Transverse colon (tissue), 4 donors: ENCODE results near the gene TPPP2. TPM values are rescaled to one million over a fixed set of nuclear protein-coding genes. Genes with fewer than 3 reads are reported as not detected.

Source experiments
- DNase-seq: peaks from one replicate; pipeline ENCODE4 v3.0.0-alpha.2; 2019
- H3K27ac ChIP-seq, 4 donors: fragments of 200-600 bp; sonication (generic); 2 replicates each; pipeline ENCODE4 v1.5.1; 2016 to 2018; ENCODE audit warnings: inconsistent platforms in 4 of 4
- H3K27me3 ChIP-seq: fragments of 200-600 bp; sonication (generic); 2 replicates; pipeline ENCODE4 v1.5.1; 2017; ENCODE audit warnings: inconsistent platforms
- H3K36me3 ChIP-seq, 4 donors: fragments of 200-600 bp; sonication (generic); 2 replicates each; pipeline ENCODE4 v1.5.1; 2017 to 2019; ENCODE audit warnings: inconsistent platforms in 4 of 4
- H3K4me1 ChIP-seq, 4 donors: fragments of 200-600 bp; sonication (generic); 2 replicates each; pipeline ENCODE4 v1.5.1; 2017 to 2020; ENCODE audit warnings: inconsistent platforms in 4 of 4
- H3K4me3 ChIP-seq, 4 donors: fragments of 200-600 bp; sonication (generic); 1 replicate in 1 of 4; 2 replicates in 3 of 4; pipeline versions ENCODE4 v1.5.1 to v1.6.1; 2017 to 2019; ENCODE audit warnings: inconsistent platforms in 4 of 4
- H3K9me3 ChIP-seq, 2 donors: fragments of 200-600 bp; sonication (generic); 2 replicates each; pipeline ENCODE4 v1.5.1; 2017 to 2019; ENCODE audit warnings: inconsistent platforms in 2 of 2
- EP300 ChIP-seq: sonication (generic); formaldehyde crosslinking; IDR thresholded peaks from one replicate; pipeline ENCODE4 v1.6.1; 2017; ENCODE audit warnings: antibody characterized with exemption, low read depth
- POLR2A ChIP-seq: fragments of 450-650 bp; IDR thresholded peaks from one replicate; pipeline ENCODE4 v1.6.1; 2016; ENCODE audit warnings: antibody characterized with exemption, mild to moderate bottlenecking, moderate library complexity
- POLR2AphosphoS5 ChIP-seq, 3 donors: sonication (generic); formaldehyde crosslinking; IDR thresholded peaks; one replicate each; pipeline ENCODE4 v1.6.1; 2016; ENCODE audit warnings: antibody characterized with exemption in 3 of 3
- WGBS, 2 donors: methylation state at CpG; one replicate each; pipeline ENCODE4 v1.1.5; 2018; ENCODE audit warnings: low coverage in 1 of 2; 5-methylcytosine and 5-hydroxymethylcytosine counted together
- in situ Hi-C, 4 donors: fragments of 200-750 bp; cut with MboI; loops; one replicate each; pipeline versions ENCODE4 v1.15.0 to v1.15.1; 2017; ENCODE audit warnings: low sequenced_read_pairs in 3 of 4, low pct_ligation_motif_present in 1 of 4, low pct_unique_long_range_greater_than_20kb in 1 of 4
- intact Hi-C: fragments of 100-400 bp; cut with DNase I; formaldehyde crosslinking; loops from one replicate; pipeline ENCODE4 v1.15.1; 2023; ENCODE audit warnings: low total_unique reads
- total RNA-seq, 4 donors: library from RNA; depleted of rRNA; stranded (reverse); fragments of >200 nt; gene quantifications; one replicate each; pipeline ENCODE4 v1.1.0, GENCODE V29; 2016
- TF ChIP-seq, protein P1 (sequence below), 5 experiments: fragments of 200-600 bp in 3 of 5; fragments of 450-650 bp in 2 of 5; sonication (generic) in 3 of 5; IDR thresholded peaks; 1 replicate in 2 of 5; 2 replicates in 3 of 5; pipeline ENCODE4 v1.5.1; 2016 to 2017; ENCODE audit warnings: antibody characterized with exemption in 5 of 5, inconsistent platforms in 3 of 5, mild to moderate bottlenecking in 2 of 5, moderate library complexity in 1 of 5

TPPP2 gene
- total RNA-seq, 4 donors from 2014 or later = not detected

GRCh38 chr14:21025371-21026273, 4.4 kb upstream of the TPPP2 start:
- DNase-seq = peak; percentile 63
- Histone ChIP-seq H3K4me1 (peaks cover 10 to 32% (median 20%) of the 10 kb centered on the region in 4 donors), H3K4me3 (peak overlapping the region; percentile 61 to 90 (median 76)), H3K9me3 (no peaks in the 10 kb centered on the region), H3K27me3 (no peaks in the 10 kb centered on the region), H3K36me3 (peaks cover 0 to 6% (median 0%) of the 10 kb centered on the region in 4 donors), H3K27ac (peak overlapping the region; percentile 84 to 93 (median 91))
- no peak for TF ChIP-seq POLR2A
- TF ChIP-seq POLR2AphosphoS5 (IDR thresholded peaks at IDR 0.05) = no peak
- TF ChIP-seq EP300 = no peak
- TF ChIP-seq, protein P1, sequence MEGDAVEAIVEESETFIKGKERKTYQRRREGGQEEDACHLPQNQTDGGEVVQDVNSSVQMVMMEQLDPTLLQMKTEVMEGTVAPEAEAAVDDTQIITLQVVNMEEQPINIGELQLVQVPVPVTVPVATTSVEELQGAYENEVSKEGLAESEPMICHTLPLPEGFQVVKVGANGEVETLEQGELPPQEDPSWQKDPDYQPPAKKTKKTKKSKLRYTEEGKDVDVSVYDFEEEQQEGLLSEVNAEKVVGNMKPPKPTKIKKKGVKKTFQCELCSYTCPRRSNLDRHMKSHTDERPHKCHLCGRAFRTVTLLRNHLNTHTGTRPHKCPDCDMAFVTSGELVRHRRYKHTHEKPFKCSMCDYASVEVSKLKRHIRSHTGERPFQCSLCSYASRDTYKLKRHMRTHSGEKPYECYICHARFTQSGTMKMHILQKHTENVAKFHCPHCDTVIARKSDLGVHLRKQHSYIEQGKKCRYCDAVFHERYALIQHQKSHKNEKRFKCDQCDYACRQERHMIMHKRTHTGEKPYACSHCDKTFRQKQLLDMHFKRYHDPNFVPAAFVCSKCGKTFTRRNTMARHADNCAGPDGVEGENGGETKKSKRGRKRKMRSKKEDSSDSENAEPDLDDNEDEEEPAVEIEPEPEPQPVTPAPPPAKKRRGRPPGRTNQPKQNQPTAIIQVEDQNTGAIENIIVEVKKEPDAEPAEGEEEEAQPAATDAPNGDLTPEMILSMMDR (IDR thresholded peaks at IDR 0.05) = no peak
- whole genome bisulfite sequencing, 2 donors = 0 to 20% methylated on average over 5 to 36 of the region's 58 CpGs
- intact Hi-C loops = no loop called here
- in situ Hi-C loops = no loop called here

GRCh38 chr14:21026274-21026987, 3.6 kb upstream of the TPPP2 start:
- in situ Hi-C loops = no loop called here

DNA sequence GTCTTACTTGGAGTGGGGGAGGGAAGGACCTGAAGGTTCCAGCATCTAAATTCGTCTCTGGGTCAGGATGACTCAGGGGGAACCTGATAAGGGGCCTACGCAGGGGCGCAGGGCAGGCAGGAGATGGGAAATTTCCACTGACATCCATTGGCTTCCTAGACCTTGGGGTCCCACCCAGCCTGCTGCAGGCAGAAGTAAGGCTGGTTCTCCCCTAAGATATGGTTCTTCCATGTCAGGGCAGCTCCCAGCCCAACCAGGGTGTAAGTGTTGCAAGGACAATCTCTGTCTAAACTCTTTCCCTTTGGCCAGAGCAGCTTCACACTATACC, 3.1 kb upstream of the TPPP2 start:
- whole genome bisulfite sequencing, 2 donors = 20 to 71% methylated on average over 1 to 3 of the region's 3 CpGs
- in situ Hi-C loops = no loop called here
- H3K4me1 ChIP-seq = peaks cover 10 to 32% (median 20%) of the 10 kb centered on the region in 4 donors
- no peak for TF ChIP-seq POLR2AphosphoS5 (IDR thresholded peaks at IDR 0.05)
- TF ChIP-seq, protein P1 (IDR thresholded peaks at IDR 0.05) = no peak
- no peak for TF ChIP-seq POLR2A
- TF ChIP-seq EP300 = no peak
- intact Hi-C loops = no loop called here
- no peaks in the 10 kb centered on the region for H3K9me3 ChIP-seq
- no peaks in the 10 kb centered on the region for H3K36me3 ChIP-seq
- H3K27me3 ChIP-seq = no peaks in the 10 kb centered on the region
- H3K27ac ChIP-seq = peak overlapping the region; percentile 84 to 93 (median 91)
- H3K4me3 ChIP-seq = no peak overlapping the region
- no peak for DNase-seq

More at GRCh38 chr14:21026274-21026987, 3.6 kb upstream of the TPPP2 start:
- no peaks in the 10 kb centered on the region for H3K9me3 ChIP-seq
- no peak for TF ChIP-seq EP300
- no peak for TF ChIP-seq POLR2A
- TF ChIP-seq, protein P1 (IDR thresholded peaks at IDR 0.05) = no peak
- TF ChIP-seq POLR2AphosphoS5 (IDR thresholded peaks at IDR 0.05) = no peak
- peaks cover 10 to 32% (median 20%) of the 10 kb centered on the region in 4 donors for H3K4me1 ChIP-seq
- intact Hi-C loops = no loop called here
- H3K4me3 ChIP-seq = no peak overlapping the region
- WGBS, 2 donors = 73 to 83% methylated on average over 2 to 5 of the region's 7 CpGs
- H3K27me3 ChIP-seq = no peaks in the 10 kb centered on the region
- peak overlapping the region; percentile 84 to 93 (median 91) for H3K27ac ChIP-seq
- no peak for DNase-seq
- H3K36me3 ChIP-seq = peaks cover 0 to 3% (median 0%) of the 10 kb centered on the region in 4 donors

GRCh38 chr14:21030531-21030930, 514 bp downstream of the TPPP2 start:
- Histone ChIP-seq H3K27me3 (no peaks in the 10 kb centered on the region), H3K27ac (no peak overlapping the region), H3K4me1 (peaks cover 0 to 7% (median 4%) of the 10 kb centered on the region in 4 donors), H3K36me3 (no peaks in the 10 kb centered on the region), H3K4me3 (no peak overlapping the region), H3K9me3 (no peaks in the 10 kb centered on the region)
- 87% methylated on average over 12 of the region's 12 CpGs; no CpG with 5 or more reads in 1 of the 2 donors for WGBS, 2 donors
- in situ Hi-C loops (no loop called here), intact Hi-C loops (no loop called here)
- DNase-seq = no peak
- TF ChIP-seq, protein P1 (IDR thresholded peaks at IDR 0.05) = no peak
- TF ChIP-seq POLR2A (no peak), EP300 (no peak), POLR2AphosphoS5 (IDR thresholded peaks at IDR 0.05) (no peak)
